ENCODE measurements around the gene KCNA10. TPM values are rescaled to one million over a fixed set of nuclear protein-coding genes. Genes with fewer than 3 reads are reported as not detected.

KCNA10 gene
- total and polyA plus RNA-seq, 2 experiments from 2014 or later = not detected

- Histone ChIP-seq H3K27me3 (ENCODE audit: insufficient read depth) (no peaks in the 10 kb centered on the region), H3K9me2 (ENCODE audit: insufficient read depth) (no peaks in the 10 kb centered on the region; the same call in 1 of the 2 replicates), H3K79me2 (replicated peaks; ENCODE audit: insufficient read depth) (no peaks in the 10 kb centered on the region), H3K4me3 (no peak overlapping the region), H3K36me3 (ENCODE audit: insufficient read depth) (no peaks in the 10 kb centered on the region; the same call in 1 of the 2 replicates), H4K20me1 (replicated peaks; ENCODE audit: insufficient read depth) (no peaks in the 10 kb centered on the region), H3K4me2 (no peak overlapping the region), H2AFZ (no peak overlapping the region), H3K4me1 (ENCODE audit: insufficient read depth) (no peaks in the 10 kb centered on the region), H3F3A (replicated peaks; ENCODE audit: low read depth) (no peaks in the 10 kb centered on the region), H3K27ac (ENCODE audit: low read depth) (no peak overlapping the region)
- Mint-ChIP-seq H3K27ac (no peak overlapping the region), H3K4me1 (peaks cover 21% of the 10 kb centered on the region), H3K4me3 (no peak overlapping the region), H3K27me3 (ENCODE audit: insufficient read depth, low read depth, poor library complexity) (peaks cover 11% of the 10 kb centered on the region), H3K36me3 (ENCODE audit: low read depth) (peaks cover 4% of the 10 kb centered on the region), H3K9me3 (peaks cover 4% of the 10 kb centered on the region)
- ATAC-seq = no peak
- TF ChIP-seq JUNB (IDR thresholded peaks at IDR 0.05; ENCODE audit: unreplicated experiment) (no peak), STAT1 (IDR thresholded peaks at IDR 0.05; ENCODE audit: unreplicated experiment) (no peak), ZNF114 (CRISPR knock-in tag; IDR thresholded peaks at IDR 0.05) (no peak), REST (IDR thresholded peaks at IDR 0.05; ENCODE audit: unreplicated experiment) (no peak), ZNF462 (CRISPR knock-in tag; IDR thresholded peaks at IDR 0.05) (no peak)
- DNase-seq (ENCODE audit: low spot score) = no peak
These were observed 9.3 kb downstream of the KCNA10 start for GRCh38 chr1:110509655-110510054.
